T-helper 22 cell (primary cell): Measurements from ENCODE around the gene NOSTRIN.
A peak's percentile ranks its signal among the peaks of the same experiment; 100 is the strongest.
"Not testable (repeated sequence)": the region's sequence is repeated elsewhere in the genome, so short reads cannot be mapped to it uniquely, and the experiment has no call there.

ENCODE experiments used
- DNase-seq: peaks from one replicate; pipeline ENCODE4 v3.0.0-alpha.2; 2020; ENCODE audit warnings: low read depth

NOSTRIN gene

GRCh38 chr2:168882163-168882562, 79.7 kb downstream of the NOSTRIN start:
- DNase-seq = not testable (repeated sequence)

- DNase-seq = no peak
Observed at GRCh38 chr2:168884975-168885374, 82.5 kb downstream of the NOSTRIN start.

- DNase-seq = no peak
Observed at GRCh38 chr2:168889635-168890005, 87.2 kb downstream of the NOSTRIN start.

- peak; percentile 77 for DNase-seq
Observed at GRCh38 chr2:168890006-168890782, 87.8 kb downstream of the NOSTRIN start, which contains the start of gene SPC25. Gene SPC25, minus strand, starts transcription at chr2:168890430. Its CDS starts 911 bp downstream, at chr2:168889519.

GRCh38 chr2:168892327-168892726, 89.9 kb downstream of the NOSTRIN start:
- no peak for DNase-seq

GRCh38 chr2:168894101-168894500, 91.7 kb downstream of the NOSTRIN start:
- DNase-seq = no peak

- DNase-seq = no peak
Observed at GRCh38 chr2:168894720-168895119, 92.3 kb downstream of the NOSTRIN start.

- no peak for DNase-seq
Observed at GRCh38 chr2:168895771-168896170, 93.3 kb downstream of the NOSTRIN start.

- no peak for DNase-seq
Observed at GRCh38 chr2:168896783-168897182, 94.3 kb downstream of the NOSTRIN start.

- no peak for DNase-seq
Observed at GRCh38 chr2:168897449-168897848, 95.0 kb downstream of the NOSTRIN start.

- no peak for DNase-seq
Observed at GRCh38 chr2:168901003-168901402, 98.6 kb downstream of the NOSTRIN start, which contains the start of gene G6PC2. Gene G6PC2, plus strand, starts transcription at chr2:168901291. Its CDS starts 41 bp downstream, at chr2:168901332.

- DNase-seq = no peak
Observed at GRCh38 chr2:168903888-168904287, 101.5 kb downstream of the NOSTRIN start.

GRCh38 chr2:168904358-168904757, 101.9 kb downstream of the NOSTRIN start:
- DNase-seq = no peak

- no peak for DNase-seq
Observed at GRCh38 chr2:168907940-168908662, 105.7 kb downstream of the NOSTRIN start.

GRCh38 chr2:168910330-168910729, 107.9 kb downstream of the NOSTRIN start:
- no peak for DNase-seq

- no peak for DNase-seq
Observed at GRCh38 chr2:168912466-168912865, 110.0 kb downstream of the NOSTRIN start.

- DNase-seq = no peak
Observed at GRCh38 chr2:168912901-168913369, 110.5 kb downstream of the NOSTRIN start.

GRCh38 chr2:168913495-168913894, 111.1 kb downstream of the NOSTRIN start:
- DNase-seq = no peak
